Activated naive CD8-positive, alpha-beta T cell treated with anti-CD3 and anti-CD28 coated beads for 36 hours (primary cell): ENCODE results near the gene MICAL2. TPM values are rescaled to one million over a fixed set of nuclear protein-coding genes. Genes with fewer than 3 reads are reported as not detected.

Source experiments
- DNase-seq: peaks from one replicate; pipeline ENCODE4 v3.0.0; 2021
- H3K27ac Mint-ChIP-seq: one replicate; pipeline ENCODE4 v1.8.0; 2022; ENCODE audit warnings: mild to moderate bottlenecking, moderate library complexity, mixed read lengths
- H3K27me3 Mint-ChIP-seq: one replicate; pipeline ENCODE4 v1.8.0; 2022; ENCODE audit warnings: mild to moderate bottlenecking, mixed read lengths
- H3K36me3 Mint-ChIP-seq: one replicate; pipeline ENCODE4 v1.8.0; 2021; ENCODE audit warnings: mild to moderate bottlenecking, mixed read lengths
- H3K4me1 Mint-ChIP-seq: one replicate; pipeline ENCODE4 v1.8.0; 2021; ENCODE audit warnings: mixed read lengths
- H3K4me3 Mint-ChIP-seq: one replicate; pipeline ENCODE4 v1.8.0; 2022; ENCODE audit warnings: mild to moderate bottlenecking, moderate library complexity, mixed read lengths
- H3K9me3 Mint-ChIP-seq: one replicate; pipeline ENCODE4 v1.8.0; 2022; ENCODE audit warnings: mixed read lengths
- total RNA-seq, 2 experiments: library from RNA; stranded (reverse); gene quantifications; one replicate each; pipeline ENCODE4 v1.2.3, GENCODE V29; 2021

The MICAL2 gene
- total RNA-seq, 2 experiments from 2014 or later: 54.4 to 59.7 TPM

DNA sequence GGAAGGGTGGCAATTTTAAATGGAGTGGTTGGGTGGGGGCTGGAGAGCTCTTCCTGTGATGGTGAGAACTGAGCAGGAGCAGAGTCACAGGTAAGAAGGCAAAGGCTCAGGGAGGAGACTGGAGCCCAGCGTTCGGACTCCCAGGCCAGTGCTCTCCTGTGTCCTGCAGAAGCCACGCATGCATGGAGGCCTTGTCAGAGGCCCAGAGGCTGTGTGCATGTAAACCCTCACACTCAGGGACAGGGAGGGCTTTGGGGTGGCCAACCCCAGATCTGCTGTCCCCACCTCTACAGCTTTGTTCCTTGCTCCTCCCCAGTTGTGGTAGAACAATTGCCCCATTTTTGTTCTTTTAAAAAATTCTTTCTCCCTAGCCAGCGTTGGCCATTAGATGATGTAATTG lies 136.6 kb downstream of the MICAL2 start:
- Mint-ChIP-seq H3K4me1 (peaks cover 14% of the 10 kb centered on the region), H3K27me3 (no peaks in the 10 kb centered on the region), H3K9me3 (no peaks in the 10 kb centered on the region), H3K36me3 (peaks cover 10% of the 10 kb centered on the region), H3K27ac (no peak overlapping the region), H3K4me3 (no peak overlapping the region)
- DNase-seq: no peak

DNA sequence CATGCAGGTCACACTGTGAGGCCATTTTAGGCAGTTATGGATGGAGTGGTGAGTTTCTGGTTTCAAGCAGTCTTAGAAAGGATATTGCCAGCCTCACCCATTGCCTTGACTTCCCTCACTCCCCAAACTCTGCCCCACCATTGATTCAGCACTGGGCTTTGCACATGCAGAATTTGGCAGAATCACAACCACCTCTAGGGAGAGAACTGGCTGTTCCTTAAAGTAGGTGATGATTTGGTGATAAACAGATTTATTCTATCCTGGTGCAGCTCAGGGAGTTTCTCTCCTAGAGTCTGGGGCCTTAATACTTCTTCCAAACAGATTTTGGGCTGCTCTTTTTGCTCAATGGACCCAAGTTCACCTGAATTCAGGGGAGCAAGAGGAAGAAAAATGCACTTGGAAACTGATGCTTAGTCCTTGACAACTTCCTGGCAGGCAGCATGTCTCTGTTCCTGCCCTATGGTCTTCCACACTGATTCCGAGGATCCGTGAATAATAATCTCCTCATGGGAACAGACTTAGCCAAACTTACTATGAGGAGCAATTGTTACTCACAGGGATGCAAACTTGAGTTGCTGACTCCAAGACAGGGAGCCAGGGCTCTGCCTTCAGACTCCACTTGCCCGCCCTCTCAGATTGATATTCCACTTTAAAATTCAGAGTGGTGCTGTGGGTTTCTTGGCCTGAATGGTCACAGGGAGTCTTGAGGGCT lies 137.3 kb downstream of the MICAL2 start:
- Mint-ChIP-seq H3K4me3 (no peak overlapping the region), H3K27ac (no peak overlapping the region), H3K9me3 (no peaks in the 10 kb centered on the region), H3K36me3 (peaks cover 6% of the 10 kb centered on the region), H3K4me1 (peaks cover 7% of the 10 kb centered on the region), H3K27me3 (no peaks in the 10 kb centered on the region)
- no peak for DNase-seq

DNA sequence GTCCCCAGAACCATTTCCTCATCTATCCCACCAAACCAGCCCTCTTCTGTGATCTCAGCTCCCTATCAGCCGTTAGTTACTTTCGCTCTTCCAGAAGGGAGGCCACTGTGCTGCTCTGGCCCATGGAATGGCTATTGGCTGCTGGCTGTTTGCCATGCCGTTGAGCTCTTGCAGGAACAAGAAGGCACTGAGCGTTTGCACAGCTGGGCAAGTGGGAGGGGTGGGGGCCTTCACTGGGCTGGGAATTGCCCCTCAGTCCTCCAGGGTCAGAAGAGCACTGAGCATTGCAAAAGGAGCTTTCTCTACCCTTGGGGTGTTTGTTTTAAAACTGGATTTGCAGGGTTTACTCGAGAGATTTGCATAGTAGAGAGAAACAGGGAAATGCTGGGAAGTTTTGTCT lies 137.9 kb downstream of the MICAL2 start:
- peaks cover under 1% of the 10 kb centered on the region for H3K4me1 Mint-ChIP-seq
- no peak overlapping the region for H3K27ac Mint-ChIP-seq
- no peak overlapping the region for H3K4me3 Mint-ChIP-seq
- H3K36me3 Mint-ChIP-seq: peaks cover 5% of the 10 kb centered on the region
- no peaks in the 10 kb centered on the region for H3K27me3 Mint-ChIP-seq
- DNase-seq: no peak
- H3K9me3 Mint-ChIP-seq: no peaks in the 10 kb centered on the region

DNA sequence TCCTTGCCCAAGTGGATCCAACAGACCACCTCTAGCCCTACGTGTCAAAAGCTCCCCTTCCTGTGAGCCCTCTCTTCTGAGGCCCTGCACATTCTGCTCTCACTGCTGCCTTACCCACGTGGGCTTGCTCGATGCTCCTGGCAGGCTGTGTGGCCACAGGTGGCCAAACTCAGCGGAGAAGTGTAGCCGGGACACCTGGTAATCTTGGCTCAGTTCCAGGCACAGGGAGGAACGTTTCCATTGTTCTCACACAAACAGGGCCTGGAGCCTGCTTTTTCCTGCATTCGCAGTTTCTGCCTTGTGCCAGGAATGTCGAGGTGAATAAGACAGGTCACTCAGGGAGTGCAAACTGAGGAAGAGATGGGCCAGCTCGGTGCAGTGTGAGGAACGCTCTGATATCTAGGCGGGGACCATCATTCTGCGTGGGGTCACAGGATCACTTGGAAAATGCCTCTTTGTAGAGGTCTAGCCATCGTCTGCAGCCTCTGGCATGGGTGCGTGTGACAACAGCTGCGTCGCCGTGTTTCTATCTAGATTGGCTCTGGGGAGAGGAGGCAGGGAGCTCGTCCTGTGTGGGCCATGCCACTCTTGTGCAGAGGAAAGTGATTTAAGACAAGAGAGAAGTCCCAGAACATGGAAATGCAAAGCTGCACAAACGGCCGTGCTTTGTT lies 139.3 kb downstream of the MICAL2 start:
- H3K4me3 Mint-ChIP-seq: no peak overlapping the region
- no peak for DNase-seq

DNA sequence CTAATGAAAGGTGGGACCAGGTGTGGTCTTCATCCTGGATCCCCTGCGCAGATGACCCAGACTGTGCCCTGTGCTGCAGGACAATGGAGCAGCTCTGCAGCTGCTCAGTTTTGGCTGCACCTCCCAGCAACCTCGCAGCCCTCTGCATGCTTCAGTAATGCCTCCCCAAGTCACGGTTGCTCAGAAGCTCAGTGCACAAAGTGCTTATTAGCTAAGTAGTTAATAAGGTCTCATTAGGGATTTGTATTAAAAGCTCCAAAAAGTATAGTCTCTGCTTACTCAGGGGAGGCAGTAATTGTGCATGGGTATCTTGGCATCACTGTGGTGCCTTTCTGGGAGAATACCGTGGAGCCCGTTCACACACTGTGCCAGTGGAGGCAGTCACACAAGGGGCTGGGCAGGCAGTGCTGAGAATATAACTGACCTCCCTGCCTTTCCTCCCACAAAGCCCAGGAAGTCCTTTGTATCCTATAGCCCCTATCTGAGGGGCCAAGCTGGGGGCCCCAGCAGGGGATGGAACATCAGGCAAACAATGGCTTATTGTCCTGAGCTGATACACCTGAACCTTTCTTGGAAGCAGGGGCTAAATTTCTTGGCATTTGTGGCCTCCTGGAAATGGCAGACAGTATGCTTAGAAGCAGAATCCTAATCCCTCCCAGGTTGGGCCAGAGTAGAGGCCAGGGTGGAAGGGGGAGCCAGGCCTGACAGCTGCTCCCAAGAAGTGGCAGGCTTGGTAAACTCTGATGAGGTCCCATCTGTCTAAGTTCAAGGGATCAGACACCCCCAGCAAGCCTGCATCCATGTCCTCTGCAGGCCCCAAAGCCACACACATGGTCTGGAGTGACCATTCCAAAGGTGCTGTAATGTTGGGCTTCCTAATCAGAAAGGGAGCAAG lies 141.5 kb downstream of the MICAL2 start:
- Mint-ChIP-seq H3K4me1 (no peaks in the 10 kb centered on the region), H3K9me3 (no peaks in the 10 kb centered on the region), H3K27ac (no peak overlapping the region), H3K4me3 (no peak overlapping the region), H3K36me3 (peaks cover 5% of the 10 kb centered on the region), H3K27me3 (no peaks in the 10 kb centered on the region)
- DNase-seq: no peak

More for the DNA sequence above, 139.3 kb downstream of the MICAL2 start:
- Mint-ChIP-seq H3K27me3 (no peaks in the 10 kb centered on the region), H3K9me3 (no peaks in the 10 kb centered on the region), H3K4me1 (no peaks in the 10 kb centered on the region), H3K27ac (no peak overlapping the region), H3K36me3 (peaks cover 5% of the 10 kb centered on the region)

DNA sequence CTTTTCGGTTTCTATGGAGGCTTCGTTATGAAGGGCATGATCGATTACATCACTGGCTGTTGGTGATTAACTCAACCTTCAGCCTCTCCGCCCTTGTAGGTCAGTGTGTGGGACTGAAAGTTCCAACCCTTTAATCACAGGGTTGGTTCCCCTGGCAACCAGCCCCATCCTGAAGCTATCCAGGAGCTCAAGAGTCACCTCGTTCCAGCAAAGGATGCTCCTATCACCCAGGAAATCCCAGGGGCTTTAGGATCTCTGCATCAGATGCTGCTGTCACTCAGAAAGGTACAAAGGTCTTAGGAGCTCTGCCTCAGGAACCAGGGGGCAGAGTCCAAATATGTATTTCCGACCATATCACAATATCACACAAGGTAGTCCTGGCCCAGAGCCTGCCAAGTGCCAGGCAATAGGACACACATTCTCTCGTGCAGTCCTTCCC lies 143.5 kb downstream of the MICAL2 start:
- no peak overlapping the region for H3K27ac Mint-ChIP-seq
- no peak for DNase-seq
- H3K36me3 Mint-ChIP-seq: peaks cover 4% of the 10 kb centered on the region
- no peaks in the 10 kb centered on the region for H3K4me1 Mint-ChIP-seq
- H3K4me3 Mint-ChIP-seq: no peak overlapping the region
- no peaks in the 10 kb centered on the region for H3K27me3 Mint-ChIP-seq
- H3K9me3 Mint-ChIP-seq: no peaks in the 10 kb centered on the region

DNA sequence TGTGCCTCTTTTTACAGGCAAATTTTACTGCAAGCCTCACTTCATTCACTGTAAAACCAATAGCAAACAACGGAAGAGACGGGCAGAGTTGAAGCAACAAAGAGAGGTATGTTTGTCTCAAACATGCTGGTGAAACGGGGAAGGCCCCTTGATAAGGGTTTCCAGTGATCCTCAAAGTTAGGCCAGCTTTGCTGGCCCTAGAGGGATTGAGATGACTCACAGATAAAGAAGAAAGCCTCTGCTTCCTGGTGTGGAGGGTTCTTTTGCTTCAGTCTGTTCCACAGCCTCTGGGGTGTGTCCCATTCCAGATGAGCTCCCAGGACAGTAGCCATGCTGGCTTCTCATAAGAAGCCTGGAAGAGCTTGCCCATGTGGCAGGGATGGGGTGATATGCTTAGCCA lies 148.1 kb downstream of the MICAL2 start:
- no peaks in the 10 kb centered on the region for H3K36me3 Mint-ChIP-seq
- no peak for DNase-seq

DNA sequence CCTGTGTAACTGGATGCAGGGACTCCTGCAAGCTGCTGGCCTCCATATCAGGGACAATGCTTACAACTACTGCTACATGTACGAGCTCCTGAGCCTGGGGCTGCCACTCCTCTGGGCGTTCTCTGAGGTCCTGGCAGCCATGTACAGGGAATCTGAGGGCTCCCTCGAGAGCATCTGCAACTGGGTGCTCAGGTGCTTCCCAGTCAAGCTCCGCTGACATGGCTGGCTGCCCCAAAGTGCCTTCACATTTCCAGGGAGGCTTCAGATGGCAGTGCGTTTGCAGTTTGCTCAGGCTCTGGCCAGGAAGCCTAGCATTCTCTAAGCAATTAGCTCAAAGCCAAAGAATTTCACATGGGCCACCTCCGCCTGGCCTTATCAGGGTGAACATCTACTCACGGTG lies 149.6 kb downstream of the MICAL2 start:
- Mint-ChIP-seq H3K27me3 (no peaks in the 10 kb centered on the region), H3K27ac (no peak overlapping the region), H3K9me3 (no peaks in the 10 kb centered on the region), H3K4me1 (no peaks in the 10 kb centered on the region), H3K4me3 (no peak overlapping the region), H3K36me3 (no peaks in the 10 kb centered on the region)
- DNase-seq: no peak

More for the DNA sequence above, 148.1 kb downstream of the MICAL2 start:
- H3K27me3 Mint-ChIP-seq: no peaks in the 10 kb centered on the region
- no peak overlapping the region for H3K27ac Mint-ChIP-seq
- no peak overlapping the region for H3K4me3 Mint-ChIP-seq
- H3K9me3 Mint-ChIP-seq: no peaks in the 10 kb centered on the region
- no peaks in the 10 kb centered on the region for H3K4me1 Mint-ChIP-seq

DNA sequence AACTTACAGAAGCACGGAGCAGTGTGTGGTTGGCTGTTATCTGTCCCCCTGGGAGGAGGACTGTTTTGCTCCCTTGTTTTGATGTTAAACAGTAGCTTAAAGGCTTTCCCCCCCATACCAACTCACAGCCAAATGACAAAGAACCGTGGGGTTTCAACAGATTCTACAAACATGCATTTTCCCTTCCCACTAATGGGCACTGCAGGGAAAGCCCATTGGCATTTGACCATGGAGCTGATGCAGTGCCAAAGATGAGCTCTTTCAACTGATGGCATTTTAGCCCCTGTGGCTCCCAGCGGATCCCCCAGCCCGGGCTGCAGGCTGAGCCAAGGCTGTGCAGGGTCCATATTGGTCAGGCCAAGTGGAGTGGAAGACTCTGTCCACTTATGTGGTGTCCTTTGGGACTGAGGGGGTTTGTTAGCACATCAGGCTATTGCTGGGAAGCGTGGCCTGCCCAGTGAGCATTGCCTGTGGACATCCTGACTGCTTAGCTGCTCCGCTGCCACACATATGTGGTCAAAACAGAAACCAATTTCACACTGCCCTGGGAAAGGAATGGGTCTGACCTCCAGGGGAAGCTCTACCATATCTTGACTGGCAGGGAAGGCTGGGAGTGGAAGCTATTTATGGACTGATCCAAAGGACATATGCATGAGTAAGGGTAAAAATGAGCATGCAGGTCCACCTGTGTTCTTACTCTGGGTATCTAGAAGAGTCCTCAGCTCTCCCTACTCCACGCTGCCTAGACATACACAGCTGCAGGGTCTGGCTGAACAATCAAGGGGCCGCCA lies 150.5 kb downstream of the MICAL2 start:
- no peaks in the 10 kb centered on the region for H3K4me1 Mint-ChIP-seq

DNA sequence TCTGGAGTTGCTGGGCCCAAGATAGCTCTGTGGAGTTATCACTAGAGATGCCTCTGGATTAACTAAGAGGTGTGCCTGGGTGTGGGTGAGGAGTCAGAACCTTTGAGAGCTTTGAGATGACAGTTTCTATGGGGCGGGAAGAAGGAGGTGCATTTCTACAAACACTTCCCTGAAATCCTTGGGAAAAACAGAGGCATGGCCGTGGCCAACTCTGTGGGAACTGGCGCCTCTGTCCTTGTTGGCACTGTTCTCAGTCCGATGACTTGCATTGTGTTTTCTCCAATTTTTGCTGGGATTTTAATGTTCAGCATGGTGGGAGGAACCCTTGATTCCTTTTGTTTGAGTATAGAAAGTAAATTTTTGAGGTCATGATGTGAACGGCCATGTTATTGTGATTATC lies 151.2 kb downstream of the MICAL2 start:
- Mint-ChIP-seq H3K36me3 (no peaks in the 10 kb centered on the region), H3K4me3 (no peak overlapping the region), H3K27me3 (no peaks in the 10 kb centered on the region), H3K27ac (no peak overlapping the region), H3K9me3 (no peaks in the 10 kb centered on the region), H3K4me1 (no peaks in the 10 kb centered on the region)
- DNase-seq: no peak

More for the DNA sequence above, 150.5 kb downstream of the MICAL2 start:
- H3K4me3 Mint-ChIP-seq: no peak overlapping the region
- no peaks in the 10 kb centered on the region for H3K9me3 Mint-ChIP-seq
- H3K27me3 Mint-ChIP-seq: no peaks in the 10 kb centered on the region
- DNase-seq: no peak
- H3K36me3 Mint-ChIP-seq: no peaks in the 10 kb centered on the region
- H3K27ac Mint-ChIP-seq: no peak overlapping the region

DNA sequence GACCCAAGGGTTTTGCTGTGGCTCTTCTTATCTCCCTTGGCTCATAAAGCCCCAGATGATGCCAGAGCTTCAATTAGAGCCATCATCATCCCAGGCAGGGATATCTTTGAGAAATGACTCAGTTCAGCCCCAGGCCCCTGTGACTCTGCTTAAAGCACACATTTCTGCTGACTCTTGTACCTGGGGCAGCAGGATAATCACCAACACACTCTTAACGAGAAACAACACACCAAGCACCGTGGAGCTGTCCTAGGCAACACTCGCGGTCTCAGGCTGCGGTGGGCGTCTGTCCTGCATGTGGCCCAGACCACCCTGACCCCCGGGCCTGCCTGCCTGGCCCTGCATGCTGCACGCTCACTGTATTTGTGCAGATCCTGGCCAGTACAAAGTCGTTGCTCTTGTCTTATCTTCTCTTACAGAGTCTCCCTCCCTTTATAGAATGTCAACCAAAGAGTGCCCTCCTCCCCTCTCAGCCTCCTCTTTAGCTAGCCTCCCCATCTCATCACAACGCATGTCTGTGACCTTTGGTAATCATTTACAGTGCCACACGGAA lies 152.8 kb downstream of the MICAL2 start:
- no peaks in the 10 kb centered on the region for H3K9me3 Mint-ChIP-seq
- H3K27ac Mint-ChIP-seq: no peak overlapping the region
- no peak for DNase-seq
- H3K4me1 Mint-ChIP-seq: no peaks in the 10 kb centered on the region
- no peaks in the 10 kb centered on the region for H3K27me3 Mint-ChIP-seq
- no peaks in the 10 kb centered on the region for H3K36me3 Mint-ChIP-seq
- H3K4me3 Mint-ChIP-seq: no peak overlapping the region

DNA sequence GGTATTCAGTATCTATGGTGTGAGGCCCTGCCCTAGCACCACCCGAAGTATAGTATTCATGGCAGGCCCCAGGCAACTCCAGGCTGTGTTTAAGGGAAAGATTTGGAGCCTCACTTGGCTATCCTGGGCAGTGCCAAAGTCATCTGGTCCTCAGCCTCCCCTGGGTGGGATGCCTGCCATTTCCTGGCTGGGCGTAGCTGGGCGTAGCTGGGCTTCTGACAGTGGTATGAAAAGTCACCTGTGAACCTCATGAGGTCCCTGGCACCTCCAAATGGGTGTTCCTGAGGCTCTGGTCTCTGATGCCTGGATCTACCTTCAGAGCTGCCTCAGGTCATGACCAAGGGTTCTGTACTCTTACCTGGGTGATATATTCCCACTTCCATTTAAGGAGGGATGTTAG lies 154.0 kb downstream of the MICAL2 start:
- Mint-ChIP-seq H3K9me3 (no peaks in the 10 kb centered on the region), H3K4me1 (no peaks in the 10 kb centered on the region), H3K36me3 (no peaks in the 10 kb centered on the region), H3K4me3 (no peak overlapping the region), H3K27me3 (no peaks in the 10 kb centered on the region), H3K27ac (no peak overlapping the region)
- no peak for DNase-seq

DNA sequence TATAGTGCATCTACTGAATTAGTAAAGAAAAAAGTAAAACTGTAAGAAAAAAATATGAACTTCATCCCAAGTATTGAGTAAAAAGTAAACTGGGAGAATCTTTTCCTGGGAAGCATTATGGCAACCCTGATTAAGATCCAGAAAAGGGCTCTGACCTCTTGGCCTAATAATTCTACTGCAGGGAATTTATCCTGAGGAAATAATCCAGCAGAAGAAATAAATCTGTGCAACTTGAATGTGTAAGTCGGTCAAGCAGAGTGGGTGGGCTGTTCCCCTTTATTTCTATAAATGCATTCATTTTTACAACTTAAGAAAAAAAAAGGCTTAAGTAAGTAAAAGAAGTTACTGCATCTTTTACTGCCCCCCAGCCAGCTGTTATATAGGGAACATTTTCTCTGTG lies 155.7 kb downstream of the MICAL2 start:
- H3K9me3 Mint-ChIP-seq: no peaks in the 10 kb centered on the region

DNA sequence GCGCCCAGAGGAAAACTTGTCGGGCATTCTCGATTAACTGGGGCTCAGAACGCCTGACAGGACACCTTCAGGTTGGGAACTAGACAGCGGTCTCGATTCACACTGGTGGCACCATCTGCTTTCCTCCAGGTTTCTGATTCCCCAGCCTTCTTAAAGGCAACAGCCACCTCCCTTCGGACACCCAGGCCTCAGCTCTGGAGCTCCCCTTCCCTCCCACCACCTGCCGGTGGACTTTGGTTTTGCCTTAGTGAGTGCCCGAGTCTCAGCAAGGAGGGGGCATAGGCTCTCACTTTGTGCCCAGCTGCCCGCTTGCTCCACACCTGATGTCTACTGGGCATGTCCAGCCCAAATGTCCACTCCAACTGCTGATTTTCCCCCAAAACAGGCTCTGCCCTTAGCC lies 156.6 kb downstream of the MICAL2 start:
- H3K4me3 Mint-ChIP-seq: no peak overlapping the region
- DNase-seq: no peak
- no peak overlapping the region for H3K27ac Mint-ChIP-seq
- H3K4me1 Mint-ChIP-seq: no peaks in the 10 kb centered on the region
- no peaks in the 10 kb centered on the region for H3K27me3 Mint-ChIP-seq
- no peaks in the 10 kb centered on the region for H3K36me3 Mint-ChIP-seq
- no peaks in the 10 kb centered on the region for H3K9me3 Mint-ChIP-seq

More for the DNA sequence above, 155.7 kb downstream of the MICAL2 start:
- DNase-seq: no peak
- H3K27ac Mint-ChIP-seq: no peak overlapping the region
- no peaks in the 10 kb centered on the region for H3K27me3 Mint-ChIP-seq
- no peaks in the 10 kb centered on the region for H3K4me1 Mint-ChIP-seq
- no peak overlapping the region for H3K4me3 Mint-ChIP-seq
- no peaks in the 10 kb centered on the region for H3K36me3 Mint-ChIP-seq
